Kidney tubule cell (primary cell): ENCODE results near the gene HK2.

Source experiments
- DNase-seq: peaks from one replicate; pipeline ENCODE4 v3.0.0-alpha.2; 2018; ENCODE audit warnings: low spot score

Gene HK2

GRCh38 chr2:74937221-74937880 is 103.4 kb downstream of the HK2 start:
- DNase-seq, result no peak

GRCh38 chr2:74938264-74938663 is 104.3 kb downstream of the HK2 start:
- DNase-seq, result no peak

GRCh38 chr2:74939919-74940812 is 106.2 kb downstream of the HK2 start:
- no peak for DNase-seq

- DNase-seq, result no peak
Measured at GRCh38 chr2:74941284-74941683, 107.4 kb downstream of the HK2 start.

GRCh38 chr2:74942263-74942662 is 108.3 kb downstream of the HK2 start:
- no peak for DNase-seq
